GM12873 (cell line): ENCODE data around the gene COL26A1.

ENCODE experiments used
- TF ChIP-seq, protein P1 (sequence below): IDR thresholded peaks from 2 replicates; pipeline ENCODE4 v1.5.1; 2012; ENCODE audit warnings: low read depth, mild to moderate bottlenecking, moderate library complexity, low read length, control low read depth; ENCODE audit not compliant: insufficient read depth; ENCODE audit errors: missing control alignments

Gene COL26A1

DNA sequence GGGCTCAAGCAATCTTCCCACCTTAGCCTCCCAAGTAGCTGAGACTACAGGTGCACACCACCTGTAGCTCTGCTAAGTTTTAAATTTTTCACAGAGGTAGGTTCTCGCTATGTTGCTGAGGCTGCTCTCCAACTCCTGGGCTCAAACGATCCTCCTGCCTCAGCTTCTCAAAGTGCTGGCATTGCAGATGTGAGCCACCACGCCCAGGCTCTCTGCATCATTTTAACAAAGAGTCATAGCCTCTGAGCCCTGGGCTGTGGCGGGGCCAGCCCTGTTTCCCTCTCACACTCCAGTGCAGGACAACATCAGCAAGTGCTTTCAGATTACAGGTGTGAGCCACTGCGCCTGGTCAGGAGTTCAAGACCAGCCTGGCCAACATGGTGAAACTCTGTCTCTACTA is 102.5 kb downstream of the COL26A1 start:
- TF ChIP-seq, protein P1, sequence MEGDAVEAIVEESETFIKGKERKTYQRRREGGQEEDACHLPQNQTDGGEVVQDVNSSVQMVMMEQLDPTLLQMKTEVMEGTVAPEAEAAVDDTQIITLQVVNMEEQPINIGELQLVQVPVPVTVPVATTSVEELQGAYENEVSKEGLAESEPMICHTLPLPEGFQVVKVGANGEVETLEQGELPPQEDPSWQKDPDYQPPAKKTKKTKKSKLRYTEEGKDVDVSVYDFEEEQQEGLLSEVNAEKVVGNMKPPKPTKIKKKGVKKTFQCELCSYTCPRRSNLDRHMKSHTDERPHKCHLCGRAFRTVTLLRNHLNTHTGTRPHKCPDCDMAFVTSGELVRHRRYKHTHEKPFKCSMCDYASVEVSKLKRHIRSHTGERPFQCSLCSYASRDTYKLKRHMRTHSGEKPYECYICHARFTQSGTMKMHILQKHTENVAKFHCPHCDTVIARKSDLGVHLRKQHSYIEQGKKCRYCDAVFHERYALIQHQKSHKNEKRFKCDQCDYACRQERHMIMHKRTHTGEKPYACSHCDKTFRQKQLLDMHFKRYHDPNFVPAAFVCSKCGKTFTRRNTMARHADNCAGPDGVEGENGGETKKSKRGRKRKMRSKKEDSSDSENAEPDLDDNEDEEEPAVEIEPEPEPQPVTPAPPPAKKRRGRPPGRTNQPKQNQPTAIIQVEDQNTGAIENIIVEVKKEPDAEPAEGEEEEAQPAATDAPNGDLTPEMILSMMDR = no peak

DNA sequence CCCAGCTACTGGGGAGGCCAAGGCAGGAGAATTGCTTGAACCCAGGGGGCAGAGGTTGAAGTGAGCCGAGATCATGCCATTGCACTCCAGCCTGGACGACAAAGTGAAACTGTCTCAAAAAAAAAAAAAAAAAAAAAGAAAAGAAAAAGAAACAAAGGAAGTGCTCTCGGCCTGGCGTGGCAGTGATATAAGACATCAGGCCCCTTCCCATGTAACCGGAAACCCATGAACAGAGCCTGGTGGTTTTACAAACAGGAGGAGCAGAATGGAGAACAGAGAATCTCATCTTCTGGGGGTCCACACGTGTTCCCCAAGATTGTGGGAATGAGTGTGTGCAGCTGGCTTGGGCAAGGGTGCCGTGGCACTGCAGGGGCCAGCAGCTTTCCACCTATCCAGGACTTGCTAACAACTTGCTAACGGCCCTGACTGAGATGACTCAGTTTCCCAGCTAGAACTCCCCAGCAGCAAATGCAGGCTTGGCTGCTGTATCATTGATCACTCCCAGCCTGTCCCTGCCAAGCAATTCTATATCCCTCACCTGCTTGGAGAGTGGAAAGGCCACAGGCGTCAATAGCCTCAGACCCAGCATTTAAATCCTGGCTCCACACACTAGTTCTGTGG is 103.0 kb downstream of the COL26A1 start:
- TF ChIP-seq, protein P1 = no peak

DNA sequence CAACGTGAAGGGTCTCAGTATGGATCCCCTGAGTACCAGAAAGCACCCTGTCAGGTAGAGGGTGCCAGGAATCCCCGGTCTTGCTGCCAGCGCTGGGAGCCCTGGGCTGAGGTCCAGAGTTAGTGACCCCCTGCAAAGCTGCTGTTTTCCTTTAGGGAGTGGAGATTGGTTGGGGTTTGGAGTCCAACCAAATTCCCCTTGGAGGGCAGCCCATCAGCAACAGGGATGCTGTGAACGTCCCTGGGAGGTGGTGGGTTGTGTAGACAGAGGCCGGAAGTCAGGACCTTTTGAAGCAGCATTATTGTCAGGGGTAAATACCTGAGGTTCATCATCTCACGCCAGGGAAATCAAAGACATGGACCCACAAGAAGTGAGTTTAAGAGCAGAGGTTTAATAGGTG is 104.2 kb downstream of the COL26A1 start:
- TF ChIP-seq, protein P1 = no peak

DNA sequence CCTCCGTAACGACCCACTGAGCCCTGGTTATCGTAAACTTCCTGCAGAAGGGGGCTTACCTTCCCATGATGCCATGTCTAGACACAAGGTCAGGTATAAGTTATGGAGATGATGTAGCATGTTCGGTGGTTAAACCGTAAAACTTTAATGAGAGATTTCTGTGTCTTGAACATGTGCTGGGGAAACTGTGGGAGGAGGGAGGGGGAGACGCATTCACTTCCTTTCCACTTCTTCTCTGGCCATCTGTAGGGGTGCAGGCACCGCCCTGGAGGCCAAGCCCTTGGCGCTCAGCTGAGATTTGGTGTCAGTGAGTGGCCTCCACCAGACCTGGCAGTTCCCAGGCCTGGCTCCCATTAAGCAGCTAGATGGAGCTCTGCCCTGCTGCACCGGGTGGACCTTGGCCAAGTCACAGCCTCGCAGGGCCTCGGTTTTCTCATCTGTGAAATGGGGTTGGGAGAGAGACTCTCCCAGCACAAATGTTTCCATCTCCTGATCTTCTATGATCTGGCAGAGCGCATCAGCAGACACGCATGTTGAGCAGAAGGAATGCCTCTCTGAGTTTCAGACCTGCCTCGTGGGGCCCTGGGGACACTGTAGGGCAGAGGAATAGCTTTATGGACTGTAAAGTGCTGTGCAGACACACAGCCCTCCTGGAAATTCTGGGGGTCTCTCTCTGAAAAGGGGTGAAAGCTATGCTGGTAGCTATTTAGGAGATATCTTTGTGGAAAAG is 106.0 kb downstream of the COL26A1 start:
- TF ChIP-seq, protein P1 = no peak

DNA sequence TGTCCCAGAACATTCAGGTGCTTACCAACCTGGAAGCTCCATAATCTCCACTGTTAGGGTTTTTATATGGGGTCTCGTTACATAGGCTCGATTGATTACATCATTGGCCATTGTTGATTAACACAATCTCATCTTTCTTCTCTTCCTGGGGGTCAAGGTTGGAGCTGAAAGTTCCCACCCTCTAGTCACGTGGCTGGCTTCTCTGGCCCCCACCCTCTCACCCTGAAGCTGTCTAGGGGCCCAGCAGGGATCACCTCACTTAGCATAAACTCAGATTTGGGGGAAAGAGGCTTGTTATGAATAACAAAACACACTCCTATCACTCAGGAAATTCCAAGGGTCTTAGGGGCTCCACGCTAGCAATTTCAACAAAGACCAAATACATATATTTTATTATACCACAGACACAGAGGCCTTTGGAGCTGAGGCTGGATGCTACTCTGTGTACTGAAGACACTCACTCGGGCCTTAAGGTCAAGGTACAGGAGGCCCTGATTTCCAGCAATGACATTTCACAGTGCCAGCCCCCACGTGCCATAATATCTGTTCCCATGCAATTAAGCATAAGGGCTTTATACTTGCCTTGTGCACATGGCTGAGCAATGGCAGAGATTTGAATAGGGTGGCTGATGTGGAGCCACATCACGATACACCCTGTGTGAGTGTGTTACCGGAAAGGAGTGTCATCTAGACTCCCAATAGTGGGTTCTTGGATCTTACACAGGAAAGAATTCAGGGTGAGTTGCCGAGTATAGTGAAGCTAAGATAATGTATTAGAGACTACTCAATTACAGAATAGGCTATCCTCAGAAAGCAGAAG is 108.2 kb downstream of the COL26A1 start:
- TF ChIP-seq, protein P1 = no peak

DNA sequence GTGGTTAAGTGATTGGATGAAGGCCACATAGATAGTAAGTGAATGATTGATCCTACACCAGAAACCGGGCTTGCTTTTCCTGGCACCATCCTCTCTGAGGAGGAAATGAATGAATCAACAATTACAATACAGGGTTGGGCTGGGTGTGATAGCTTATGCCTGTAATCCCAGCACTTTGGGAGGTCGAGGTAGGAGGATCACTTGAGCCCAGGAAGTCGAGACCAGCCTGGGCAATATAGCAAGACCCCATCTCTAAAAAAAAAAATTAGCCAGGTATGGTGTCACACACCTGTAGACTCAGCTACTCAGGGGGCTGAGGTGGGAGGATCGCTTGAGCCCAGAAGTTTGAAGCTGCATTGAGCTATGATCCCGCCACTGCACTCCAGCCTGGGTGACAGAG is 111.5 kb downstream of the COL26A1 start:
- TF ChIP-seq, protein P1 = no peak

DNA sequence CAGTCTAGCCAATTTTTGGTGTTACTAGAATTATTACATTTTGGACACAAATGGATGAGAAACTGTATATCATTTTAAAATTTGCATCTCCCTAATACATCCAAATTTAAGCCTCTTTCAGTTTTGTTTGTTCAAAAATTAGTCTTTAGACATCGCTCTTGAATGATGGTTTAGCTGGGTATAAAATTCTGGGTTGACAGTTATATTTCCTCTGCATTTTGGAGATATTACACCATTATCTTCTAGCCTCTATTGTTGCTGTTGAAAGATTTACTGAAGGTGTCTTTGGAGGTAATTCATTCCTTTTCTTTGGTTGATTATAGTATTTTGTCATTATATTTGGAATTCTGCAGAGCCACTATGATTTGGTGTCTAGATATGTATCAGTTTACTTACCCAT is 116.5 kb downstream of the COL26A1 start:
- TF ChIP-seq, protein P1 = no peak
